IPS DF 19.7 (cell line): ENCODE measurements around the gene PTPRU.

Source experiments
- DNase-seq: peaks from one replicate; pipeline ENCODE4 v3.0.0-alpha.2; 2013; ENCODE audit warnings: low read depth, low spot score

PTPRU gene

DNA sequence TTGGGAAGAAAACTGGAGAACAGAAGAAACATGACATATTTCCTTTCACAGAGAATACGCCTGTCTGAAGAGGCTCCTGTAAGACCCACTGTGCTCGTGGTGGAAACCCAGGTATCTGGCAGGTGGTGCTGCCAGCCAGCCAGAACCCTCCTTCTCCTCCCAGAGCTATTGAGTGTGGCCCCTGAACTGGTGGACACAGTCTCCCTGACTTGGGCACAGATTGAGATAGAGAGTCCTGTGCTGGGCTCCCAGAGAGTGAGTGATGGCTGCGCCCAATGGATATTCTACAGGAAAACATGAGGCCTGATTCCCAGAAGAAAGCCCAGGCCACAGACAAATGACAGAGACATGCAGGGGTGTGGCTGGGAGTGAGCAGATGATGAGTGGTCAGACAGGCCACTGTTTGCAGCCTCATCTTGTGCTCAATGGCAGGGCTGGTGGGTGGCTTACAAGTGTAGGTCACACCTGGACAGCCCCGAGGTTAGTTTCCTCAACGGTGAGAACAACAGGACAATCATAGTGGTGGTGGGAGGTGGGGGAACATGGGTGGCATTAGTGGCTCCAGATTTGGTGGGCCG lies 127.9 kb downstream of the PTPRU start:
- no peak for DNase-seq

DNA sequence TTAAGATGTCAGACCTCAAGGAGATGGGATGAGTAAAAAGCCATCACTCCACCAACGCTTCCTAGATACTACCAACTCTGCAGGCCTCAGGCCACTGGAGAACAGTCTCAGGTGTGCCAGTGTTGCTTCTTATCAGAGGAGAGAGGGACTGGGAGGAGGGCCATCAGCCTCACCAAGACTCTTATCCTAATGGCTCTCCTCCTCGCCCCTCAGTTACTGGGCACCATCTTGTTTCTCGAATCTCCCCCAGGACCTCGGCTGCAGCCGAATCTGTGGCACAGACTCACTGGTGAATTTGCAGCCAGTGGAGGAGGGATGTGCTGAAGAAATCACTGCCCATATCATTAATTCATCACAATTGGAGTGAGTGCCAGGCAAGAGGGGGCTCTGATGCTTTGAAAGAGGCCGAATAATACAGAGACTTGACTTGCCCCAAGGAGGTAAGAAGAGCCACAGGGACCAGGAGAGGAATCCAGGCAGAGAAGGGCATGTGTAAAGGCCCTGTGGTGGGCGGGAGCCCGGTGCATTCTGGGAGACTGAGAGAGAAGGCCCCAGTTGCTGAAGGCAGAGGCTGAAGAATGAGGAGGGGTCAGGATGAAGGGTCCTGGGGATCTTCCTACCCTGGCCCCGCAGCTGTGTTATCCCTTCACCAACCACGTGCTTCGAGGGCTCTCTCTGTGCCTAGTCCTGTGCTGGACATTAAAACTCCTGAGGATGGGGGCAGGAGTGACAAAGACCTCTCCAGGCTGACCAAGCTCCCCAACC lies 129.8 kb downstream of the PTPRU start:
- DNase-seq, result no peak

DNA sequence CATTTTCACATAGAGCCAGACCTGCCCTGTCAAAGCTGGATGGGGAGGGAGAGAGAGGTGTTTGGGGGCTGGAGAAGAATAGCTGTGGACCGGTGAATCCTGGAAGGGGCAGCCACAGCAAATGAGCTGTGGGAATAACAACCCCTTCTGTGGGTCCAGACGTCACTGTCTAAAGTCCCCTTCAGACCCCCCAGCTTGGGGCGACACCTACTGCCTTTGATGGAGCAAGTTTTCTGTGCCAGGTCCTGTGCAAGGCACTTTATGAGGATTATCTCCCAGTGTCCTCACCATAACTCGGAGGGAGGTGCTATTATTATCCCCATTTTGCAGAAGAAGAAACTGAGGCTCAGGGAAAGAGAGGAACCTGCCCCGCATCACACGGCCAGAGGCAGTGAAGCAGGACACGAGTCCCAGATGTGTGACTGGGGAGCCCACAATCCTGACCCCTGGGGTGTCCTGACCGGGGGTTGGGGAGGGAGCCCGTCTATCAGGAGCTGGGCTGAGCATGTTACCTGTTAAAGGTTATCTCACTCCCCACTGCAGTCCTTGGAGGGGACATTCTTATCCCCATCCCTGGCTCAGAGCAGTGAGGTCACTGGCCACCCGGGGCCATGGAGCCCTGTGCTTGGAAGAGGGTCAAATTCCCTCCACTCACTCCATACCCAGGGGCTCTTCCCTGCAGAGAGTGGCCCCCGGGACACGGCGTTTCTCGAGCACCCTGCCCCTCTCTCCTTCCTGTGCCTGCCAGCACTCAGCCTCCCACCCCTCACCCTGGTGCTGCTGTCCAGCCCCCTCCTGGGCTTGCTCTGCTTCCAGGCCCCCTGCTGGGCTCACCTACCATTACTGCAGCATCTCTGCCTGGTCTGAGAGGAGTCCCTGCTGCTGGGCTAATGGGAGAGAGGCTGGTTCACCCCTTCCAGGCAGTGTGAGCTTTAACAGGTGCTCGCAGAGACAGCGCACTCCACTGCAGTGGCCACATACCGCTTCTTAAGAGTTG lies 132.9 kb downstream of the PTPRU start:
- no peak for DNase-seq

DNA sequence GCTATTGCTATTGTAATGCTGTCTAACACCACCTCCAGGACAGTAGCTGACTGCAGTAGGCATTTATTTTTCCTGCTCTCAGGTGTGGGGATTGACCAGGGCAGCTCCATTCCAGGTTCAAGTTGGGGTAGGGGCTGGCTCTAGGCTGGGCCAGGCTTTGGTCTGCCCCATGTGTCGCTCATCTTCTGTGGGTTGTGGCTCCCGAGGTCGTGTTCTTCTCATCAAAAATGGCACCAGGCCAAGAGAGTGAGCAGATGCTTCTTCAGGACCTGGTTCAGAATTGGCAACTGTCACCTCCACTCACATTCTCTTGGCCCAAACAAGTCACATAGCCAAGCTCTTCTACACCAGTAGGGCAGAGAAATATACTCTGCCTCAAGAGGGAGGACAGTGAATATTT lies 133.7 kb downstream of the PTPRU start:
- no peak for DNase-seq

DNA sequence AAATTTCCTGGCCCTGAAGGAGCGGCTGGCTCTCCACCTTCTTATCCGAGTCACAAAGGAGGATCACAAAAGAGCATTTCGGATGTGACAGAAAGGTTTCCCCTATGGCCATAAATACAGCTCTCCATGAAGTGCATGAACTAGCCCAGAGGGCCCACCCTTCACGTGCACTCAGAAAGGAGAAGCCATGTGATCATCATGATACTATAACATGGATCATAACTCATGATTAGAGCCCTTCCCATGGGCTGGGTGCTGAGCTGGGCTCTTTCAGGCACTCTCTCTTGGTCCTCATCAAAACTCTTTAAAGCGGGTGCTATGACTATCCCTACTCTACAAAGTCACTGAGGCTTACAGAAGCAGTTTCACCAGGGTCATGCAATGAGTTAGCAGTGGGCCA lies 135.0 kb downstream of the PTPRU start:
- no peak for DNase-seq

DNA sequence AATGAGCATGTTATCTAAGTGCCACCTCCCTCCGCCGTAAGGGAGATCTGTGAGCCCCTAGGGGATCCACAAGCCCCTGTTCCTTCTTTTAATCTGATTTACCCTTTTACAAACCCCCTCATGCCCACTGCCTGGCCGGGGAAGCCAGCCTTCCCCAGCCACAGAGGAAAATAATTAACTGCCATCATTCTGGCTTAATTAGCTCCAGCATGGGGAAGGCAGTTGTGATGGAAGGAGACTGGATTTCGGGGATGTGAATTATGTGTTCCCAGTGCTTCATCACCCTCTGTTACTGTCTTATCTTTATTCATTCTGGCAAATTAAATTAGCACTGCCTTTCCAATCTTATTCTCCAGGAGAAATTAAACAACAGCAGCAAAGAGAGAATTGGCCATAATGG lies 135.8 kb downstream of the PTPRU start:
- DNase-seq, result no peak
